ENCODE results near the gene OXSR1.

GRCh38 chr3:38150780-38151528, 14.4 kb upstream of the OXSR1 start:
- TF ChIP-seq, protein P1, sequence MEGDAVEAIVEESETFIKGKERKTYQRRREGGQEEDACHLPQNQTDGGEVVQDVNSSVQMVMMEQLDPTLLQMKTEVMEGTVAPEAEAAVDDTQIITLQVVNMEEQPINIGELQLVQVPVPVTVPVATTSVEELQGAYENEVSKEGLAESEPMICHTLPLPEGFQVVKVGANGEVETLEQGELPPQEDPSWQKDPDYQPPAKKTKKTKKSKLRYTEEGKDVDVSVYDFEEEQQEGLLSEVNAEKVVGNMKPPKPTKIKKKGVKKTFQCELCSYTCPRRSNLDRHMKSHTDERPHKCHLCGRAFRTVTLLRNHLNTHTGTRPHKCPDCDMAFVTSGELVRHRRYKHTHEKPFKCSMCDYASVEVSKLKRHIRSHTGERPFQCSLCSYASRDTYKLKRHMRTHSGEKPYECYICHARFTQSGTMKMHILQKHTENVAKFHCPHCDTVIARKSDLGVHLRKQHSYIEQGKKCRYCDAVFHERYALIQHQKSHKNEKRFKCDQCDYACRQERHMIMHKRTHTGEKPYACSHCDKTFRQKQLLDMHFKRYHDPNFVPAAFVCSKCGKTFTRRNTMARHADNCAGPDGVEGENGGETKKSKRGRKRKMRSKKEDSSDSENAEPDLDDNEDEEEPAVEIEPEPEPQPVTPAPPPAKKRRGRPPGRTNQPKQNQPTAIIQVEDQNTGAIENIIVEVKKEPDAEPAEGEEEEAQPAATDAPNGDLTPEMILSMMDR (IDR thresholded peaks at IDR 0.05): no peak
- TF ChIP-seq EP300 (IDR thresholded peaks at IDR 0.05): no peak
